ENCODE data around the gene ANKRD33. TPM values are rescaled to one million over a fixed set of nuclear protein-coding genes. Genes with fewer than 3 reads are reported as not detected.

Gene ANKRD33, protein sequence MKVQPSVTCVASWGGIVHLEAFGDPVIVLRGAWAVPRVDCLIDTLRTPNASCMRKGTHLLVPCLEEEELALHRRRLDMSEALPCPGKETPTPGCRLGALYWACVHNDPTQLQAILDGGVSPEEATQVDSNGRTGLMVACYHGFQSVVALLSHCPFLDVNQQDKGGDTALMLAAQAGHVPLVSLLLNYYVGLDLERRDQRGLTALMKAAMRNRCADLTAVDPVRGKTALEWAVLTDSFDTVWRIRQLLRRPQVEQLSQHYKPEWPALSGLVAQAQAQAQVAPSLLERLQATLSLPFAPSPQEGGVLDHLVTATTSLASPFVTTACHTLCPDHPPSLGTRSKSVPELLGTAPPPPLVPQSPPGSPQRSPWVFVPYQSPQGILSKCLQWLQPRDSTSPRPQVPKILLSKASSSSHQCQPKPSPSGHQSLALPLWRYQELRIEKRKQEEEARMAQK
- total RNA-seq: not detected

GRCh38 chr12:51887476-51888315, at the start of gene ANKRD33:
Gene ANKRD33 (plus strand): TSS chr12:51888103. CDS start chr12:51888187, 84 bp downstream.

DNA sequence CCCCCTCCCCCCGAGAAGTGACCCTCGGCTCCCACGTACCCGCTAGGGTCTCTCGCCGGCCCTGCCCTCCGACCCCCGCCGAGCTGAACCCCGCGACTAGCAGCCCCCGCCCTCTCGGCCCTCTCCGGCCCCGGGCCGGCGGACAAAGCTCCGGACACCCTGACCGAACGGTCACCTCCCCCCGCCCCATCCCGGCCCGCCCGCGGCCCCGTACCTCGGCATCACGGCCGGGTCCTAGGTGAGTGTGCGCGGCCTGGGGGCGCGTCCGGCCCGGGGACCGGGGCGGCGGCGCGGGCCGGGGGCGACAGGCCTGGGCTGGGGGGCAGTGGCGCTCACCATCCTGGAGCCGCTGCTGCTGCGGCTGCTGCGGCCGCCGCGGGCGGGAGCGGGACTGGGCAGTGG, 39.6 kb upstream of the ANKRD33 start, which contains the start of gene FIGNL2:
FIGNL2 (minus strand) TSS at position 393 of the 402 bp plus-strand sequence. CDS start 26,305 bp downstream, outside the sequence.

DNA sequence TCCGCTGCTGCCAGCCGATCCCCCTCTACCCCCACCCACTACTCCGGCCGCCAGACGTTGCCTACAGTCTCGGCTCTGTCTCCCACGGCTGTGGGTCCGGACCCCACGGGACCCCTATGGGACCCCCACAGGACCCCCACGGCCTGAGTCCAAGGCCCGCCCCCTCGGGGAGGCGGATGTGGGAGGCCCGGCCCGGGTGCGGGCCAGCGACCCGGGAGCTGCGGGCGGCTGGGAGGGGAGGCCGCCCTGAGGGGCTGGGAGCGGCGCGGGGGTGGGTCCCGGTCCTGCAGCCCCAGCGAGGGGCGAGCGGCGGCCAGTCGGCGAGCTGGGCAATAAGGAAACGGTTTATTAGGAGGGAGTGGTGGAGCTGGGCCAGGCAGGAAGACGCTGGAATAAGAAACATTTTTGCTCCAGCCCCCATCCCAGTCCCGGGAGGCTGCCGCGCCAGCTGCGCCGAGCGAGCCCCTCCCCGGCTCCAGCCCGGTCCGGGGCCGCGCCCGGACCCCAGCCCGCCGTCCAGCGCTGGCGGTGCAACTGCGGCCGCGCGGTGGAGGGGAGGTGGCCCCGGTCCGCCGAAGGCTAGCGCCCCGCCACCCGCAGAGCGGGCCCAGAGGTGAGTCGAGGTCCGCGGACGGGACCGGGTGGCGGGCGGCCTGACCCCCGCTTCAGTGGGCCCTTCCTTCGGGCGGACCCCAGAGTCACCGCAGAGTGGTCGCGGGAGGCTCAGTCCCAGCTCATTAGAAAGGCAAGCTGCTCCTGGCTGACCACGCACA, 19.4 kb downstream of the ANKRD33 start, which contains the start of gene ACVRL1:
ACVRL1 (plus strand) TSS at position 422 of the 773 bp plus-strand sequence. CDS start 4,971 bp downstream, outside the sequence.

Other genes with a start within 250 kb of the ANKRD33 start
- under 1 TPM; 0.26 to 0.33 TPM for gene FIGNL2, start 39.4 kb upstream of the ANKRD33 start, total RNA-seq
- gene ACVRL1, start 19.4 kb downstream of the ANKRD33 start, total RNA-seq: not detected
- gene ACVR1B, start 63.6 kb downstream of the ANKRD33 start, total RNA-seq: 1 to 10 TPM; 5.3 to 6.2 TPM
- gene TAMALIN, start 118.8 kb downstream of the ANKRD33 start, total RNA-seq: 10 to 100 TPM; 18.3 to 19.3 TPM
- gene NR4A1, start 163.3 kb downstream of the ANKRD33 start, total RNA-seq: 1 to 10 TPM; 4.9 to 7.0 TPM
- 10 to 100 TPM; 26.3 to 32.0 TPM for gene ATG101, start 181.9 kb downstream of the ANKRD33 start, total RNA-seq
- gene SMIM41, start 191.6 kb downstream of the ANKRD33 start, total RNA-seq: under 1 TPM in 1 of 2 experiments, not detected in 1; 0.15 TPM

All from activated naive CD4-positive, alpha-beta T cell treated with anti-CD3 and anti-CD28 coated beads, Interleukin-2, amount 10 ng/mL, durations not matched to agents 5 hours and 36 hours (primary cell).